HepG2 (cell line): ENCODE measurements around the gene TMEM151A. TPM values are rescaled to one million over a fixed set of nuclear protein-coding genes. Genes with fewer than 3 reads are reported as not detected.

Experiments
- ATAC-seq: fragments of 200-7000 bp; cut with Tn5 transposase; 3 replicates; pipeline ENCODE4 v1.9.1; 2020; ENCODE audit warnings: mild to moderate bottlenecking, moderate library complexity
- BruUV-seq: library from RNA; stranded (reverse); fragments of 400-500 nt; replicated peaks from 2 replicates; lab custom pipeline; 2021; lab: Mats Ljungman, UMichigan
- CTCF ChIA-PET: fragments of 300-600 bp; formaldehyde crosslinking; extraction: SDS; loops from one replicate; lab custom pipeline; 2021; ENCODE audit warnings: low total read pairs, inconsistent platforms, low intra/inter-chr PET ratio; lab: Yijun Ruan, JAX
- POLR2A ChIA-PET: fragments of 350-600 bp; sonication (Branson Sonifier 250); formaldehyde crosslinking; loops from one replicate; lab custom pipeline; 2020; ENCODE audit warnings: antibody characterized with exemption, inconsistent platforms; lab: Yijun Ruan, JAX
- DNase-seq: peaks from one replicate; pipeline ENCODE4 v3.0.0-alpha.2; 2015; ENCODE audit warnings: low spot score
- FAIRE-seq: peaks from 3 replicates; lab custom pipeline; 2011; peaks lifted over from hg19 to GRCh38; lab: Jason Lieb, UNC
- H2AFZ ChIP-seq: one replicate; pipeline ENCODE4 v1.6.1; 2011; ENCODE audit warnings: low read length, inconsistent platforms
- H3K27ac ChIP-seq: fragments of 300-600 bp; 3 replicates; pipeline ENCODE4 v1.8.0; 2011; ENCODE audit warnings: mixed run types, mild to moderate bottlenecking, mixed read lengths, low read length, inconsistent platforms; ENCODE audit not compliant: insufficient read depth; ENCODE audit errors: extremely low read length
- H3K27me3 ChIP-seq, 2 experiments: fragments of 200-600 bp in 1 of 2; 2 replicates in 1 of 2; 3 replicates in 1 of 2; pipeline versions ENCODE4 v1.6.0 to v1.8.0; 2011; ENCODE audit warnings: low read length in 2 of 2, mild to moderate bottlenecking in 2 of 2, moderate library complexity in 2 of 2, inconsistent platforms in 1 of 2; ENCODE audit not compliant: insufficient read depth in 2 of 2, control insufficient read depth in 1 of 2
- H3K36me3 ChIP-seq, 2 experiments: fragments of 200-600 bp in 1 of 2; replicated peaks in 1 of 2; 2 replicates in 1 of 2; 3 replicates in 1 of 2; pipeline versions ENCODE4 v1.5.1 to v1.8.0; 2011; ENCODE audit warnings: low read length in 2 of 2, inconsistent platforms in 1 of 2; ENCODE audit not compliant: insufficient read depth in 2 of 2, control insufficient read depth in 1 of 2
- H3K4me1 ChIP-seq: 2 replicates; pipeline ENCODE4 v1.5.1; 2012; ENCODE audit warnings: low read length, inconsistent platforms; ENCODE audit not compliant: insufficient read depth
- H3K4me2 ChIP-seq: 2 replicates; pipeline ENCODE4 v1.6.0; 2011; ENCODE audit warnings: low read depth, low read length, inconsistent platforms
- H3K4me3 ChIP-seq, 3 experiments: fragments of 200-600 bp in 1 of 3; sonication (generic), shearing (Covaris generic) in 1 of 3; replicated peaks in 1 of 3; 2 replicates each; pipeline ENCODE4 v1.5.1; 2011 to 2016; ENCODE audit warnings: low read length in 3 of 3, inconsistent platforms in 2 of 3, low read depth in 2 of 3, mild to moderate bottlenecking in 2 of 3, control low read depth in 1 of 3, mixed read lengths in 1 of 3; ENCODE audit not compliant: insufficient read depth in 1 of 3
- H3K79me2 ChIP-seq: one replicate; pipeline ENCODE4 v1.6.1; 2011; ENCODE audit warnings: low read length, inconsistent platforms; ENCODE audit not compliant: insufficient read depth
- H3K9ac ChIP-seq: 2 replicates; pipeline ENCODE4 v1.6.0; 2011; ENCODE audit warnings: mild to moderate bottlenecking, low read depth, low read length, inconsistent platforms; ENCODE audit not compliant: insufficient read depth
- H3K9me3 ChIP-seq: 2 replicates; pipeline ENCODE4 v1.5.1; 2012; ENCODE audit warnings: mild to moderate bottlenecking, low read length
- H4K20me1 ChIP-seq: 2 replicates; pipeline ENCODE4 v1.6.0; 2011; ENCODE audit warnings: inconsistent platforms, mild to moderate bottlenecking, low read length, moderate library complexity; ENCODE audit not compliant: insufficient read depth
- AKAP8 ChIP-seq: sonication (generic); formaldehyde crosslinking; IDR thresholded peaks from 2 replicates; pipeline ENCODE4 v1.5.1; 2020; ENCODE audit warnings: mild to moderate bottlenecking, missing genetic modification reagents
- ATAD3A ChIP-seq: sonication (generic); formaldehyde crosslinking; IDR thresholded peaks from 2 replicates; pipeline ENCODE4 v1.4.0; 2020; ENCODE audit warnings: missing genetic modification reagents
- EEA1 ChIP-seq: sonication (generic); formaldehyde crosslinking; IDR thresholded peaks from 2 replicates; pipeline ENCODE4 v1.5.1; 2020; ENCODE audit warnings: mild to moderate bottlenecking, missing genetic modification reagents, borderline replicate concordance
- HBP1 ChIP-seq: IDR thresholded peaks from 2 replicates; pipeline ENCODE4 v1.6.1; 2016; ENCODE audit warnings: low read depth, control low read depth
- NPAS2 ChIP-seq: sonication (generic); formaldehyde crosslinking; IDR thresholded peaks from 2 replicates; pipeline ENCODE4 v1.8.0; 2022; ENCODE audit warnings: mild to moderate bottlenecking, missing genetic modification reagents, borderline replicate concordance
- RBFOX2 ChIP-seq: fragments of 200-400 bp; formaldehyde crosslinking; IDR thresholded peaks from 2 replicates; pipeline ENCODE4 v1.6.1; 2017; ENCODE audit warnings: low read depth, mild to moderate bottlenecking, low read length
- SIN3A ChIP-seq: IDR thresholded peaks from 2 replicates; pipeline ENCODE4 v1.6.1; 2011; ENCODE audit warnings: low read depth, mild to moderate bottlenecking, control low read depth, low read length, borderline replicate concordance
- SRSF9 ChIP-seq: fragments of 200-400 bp; formaldehyde crosslinking; IDR thresholded peaks from 2 replicates; pipeline ENCODE4 v1.6.1; 2018; ENCODE audit warnings: borderline replicate concordance, mild to moderate bottlenecking, low read depth, low read length; ENCODE audit not compliant: insufficient read depth, poor library complexity, severe bottlenecking
- ZBTB20 ChIP-seq: sonication (generic); formaldehyde crosslinking; IDR thresholded peaks from 2 replicates; pipeline ENCODE4 v1.8.1; 2023; ENCODE audit warnings: missing genetic modification reagents, low read depth, mild to moderate bottlenecking, borderline replicate concordance
- ZNF337 ChIP-seq: sonication (generic); formaldehyde crosslinking; IDR thresholded peaks from 2 replicates; pipeline ENCODE4 v1.5.1; 2020; ENCODE audit warnings: missing genetic modification reagents, low read depth, mild to moderate bottlenecking, borderline replicate concordance
- ZNF44 ChIP-seq: sonication (generic); formaldehyde crosslinking; IDR thresholded peaks from 2 replicates; pipeline ENCODE4 v1.5.1; 2020; ENCODE audit warnings: mild to moderate bottlenecking, missing genetic modification reagents
- ZNF670 ChIP-seq: sonication (generic); formaldehyde crosslinking; IDR thresholded peaks from 2 replicates; pipeline ENCODE4 v1.8.0; 2022; ENCODE audit warnings: mild to moderate bottlenecking, missing genetic modification reagents, borderline replicate concordance
- ZZZ3 ChIP-seq: sonication (generic); formaldehyde crosslinking; IDR thresholded peaks from 2 replicates; pipeline ENCODE4 v1.4.0; 2020; ENCODE audit warnings: missing genetic modification reagents, mild to moderate bottlenecking, borderline replicate concordance
- WGBS: methylation state at CpG from one replicate; pipeline ENCODE4 v1.1.6; 2017; ENCODE audit warnings: low lambda C conversion rate; 5-methylcytosine and 5-hydroxymethylcytosine counted together
- in situ Hi-C: cut with HindIII; loops from 2 replicates; pipeline ENCODE4 v1.10.0; 2017; ENCODE audit warnings: low pct_unique_long_range_greater_than_20kb; ENCODE audit not compliant: extremely low pct_ligation_motif_present
- intact Hi-C: fragments of 100-400 bp; cut with micrococcal nuclease; formaldehyde crosslinking; loops from one replicate; pipeline ENCODE4 v1.10.0; 2022; ENCODE audit not compliant: unreplicated experiment
- polyA plus RNA-seq, 8 experiments: library from polyadenylated mRNA; depleted of rRNA in 3 of 8; stranded (reverse) in 7 of 8; unstranded in 1 of 8; fragments of >200 nt; fragmentation: Illumina TruSeq in 4 of 8; extraction: Trizol in 4 of 8; gene quantifications; 2 replicates each; pipeline versions ENCODE4 v1.2.1 to v1.2.3, GENCODE V29; 2011 to 2016; ENCODE audit warnings: low read depth in 4 of 8, missing spikeins in 1 of 8, mixed read lengths in 1 of 8; ENCODE audit not compliant: insufficient read depth in 1 of 8
- total RNA-seq, 5 experiments: library from RNA; depleted of rRNA; stranded (reverse); fragments of >200 nt; fragmentation: Illumina TruSeq; extraction: Trizol; gene quantifications; 2 replicates each; pipeline ENCODE4 v1.2.3, GENCODE V29; 2016; ENCODE audit warnings: low read depth in 1 of 5
- TF ChIP-seq, protein P1 (sequence below): sonication (generic); formaldehyde crosslinking; IDR thresholded peaks from 2 replicates; pipeline ENCODE4 v1.9.0; 2021; ENCODE audit warnings: missing genetic modification reagents, mild to moderate bottlenecking, borderline replicate concordance
- TF ChIP-seq, protein P2 (sequence below): sonication (generic); formaldehyde crosslinking; IDR thresholded peaks from 2 replicates; pipeline ENCODE4 v1.5.0; 2020; ENCODE audit warnings: mild to moderate bottlenecking, low read depth, missing genetic modification reagents, borderline replicate concordance

TMEM151A gene
- total and polyA plus RNA-seq, 2 of the 13 experiments (the other 11 are each of a cell fraction or from before 2014, with no cell fraction given): 0.18 to 0.33 TPM

GRCh38 chr11:66274219-66274618 is 17.5 kb upstream of the TMEM151A start:
- no peak overlapping the region for H3K27ac ChIP-seq
- no peak overlapping the region for H3K4me2 ChIP-seq
- no peaks in the 10 kb centered on the region for H3K9me3 ChIP-seq
- no peak overlapping the region for H2AFZ ChIP-seq
- H3K4me3 ChIP-seq: no peak overlapping the region
- BruUV-seq: no TSS peak
- peaks cover 9% of the 10 kb centered on the region for H4K20me1 ChIP-seq
- peaks cover 18% of the 10 kb centered on the region for H3K79me2 ChIP-seq
- TF ChIP-seq ZNF44 (CRISPR knock-in tag): no peak
- TF ChIP-seq ZZZ3 (CRISPR knock-in tag): no peak
- 0 out of 2 replicates have a peak, but pooled peaks have one; percentile 16 for TF ChIP-seq RBFOX2
- H3K9ac ChIP-seq: no peak overlapping the region
- FAIRE-seq: no peak
- H3K4me1 ChIP-seq: peaks cover 25% of the 10 kb centered on the region
- 92% methylated on average over 1 of the region's 1 CpG for WGBS
- intact Hi-C loops: no loop called here
- no peak for ATAC-seq
- POLR2A ChIA-PET: no interaction called here
- CTCF ChIA-PET: no interaction called here
- no peak for DNase-seq
- H3K27me3 ChIP-seq: peaks cover 3 to 5% of the 10 kb centered on the region in 2 experiments; a peak in 2 of 5 replicates
- in situ Hi-C loops: no loop called here
- H3K36me3 ChIP-seq: peaks cover 25 to 38% of the 10 kb centered on the region in 2 experiments

- CTCF ChIA-PET: no interaction called here
Measured at GRCh38 chr11:66275396-66275795, 16.3 kb upstream of the TMEM151A start.

More at GRCh38 chr11:66275396-66275795, 16.3 kb upstream of the TMEM151A start:
- no peak for ATAC-seq
- FAIRE-seq: no peak
- DNase-seq: no peak
- 0 out of 2 replicates have a peak, but pooled peaks cover 2% of the 10 kb centered on the region for H4K20me1 ChIP-seq
- peaks cover 7% of the 10 kb centered on the region for H3K79me2 ChIP-seq
- no peak overlapping the region for H2AFZ ChIP-seq
- H3K4me2 ChIP-seq: no peak overlapping the region
- no TSS peak for BruUV-seq
- in situ Hi-C loops: no loop called here
- 100% methylated on average over 7 of the region's 8 CpGs for WGBS
- peaks cover 25 to 38% of the 10 kb centered on the region in 2 experiments for H3K36me3 ChIP-seq
- H3K9ac ChIP-seq: no peak overlapping the region
- H3K27ac ChIP-seq: no peak overlapping the region
- no peaks in the 10 kb centered on the region for H3K9me3 ChIP-seq
- POLR2A ChIA-PET: no interaction called here
- intact Hi-C loops: no loop called here
- peaks cover 25% of the 10 kb centered on the region for H3K4me1 ChIP-seq
- H3K27me3 ChIP-seq: peaks cover 3 to 9% of the 10 kb centered on the region in 2 experiments; a peak in 3 of 5 replicates
- no peak overlapping the region for H3K4me3 ChIP-seq
- TF ChIP-seq NPAS2 (CRISPR knock-in tag) (no peak), EEA1 (no peak), SRSF9 (no peak), HBP1 (CRISPR knock-in tag) (no peak), ZNF337 (CRISPR knock-in tag) (no peak), ATAD3A (CRISPR knock-in tag) (no peak), ZNF670 (no peak), SIN3A (no peak), AKAP8 (CRISPR knock-in tag) (no peak), ZBTB20 (no peak)
- TF ChIP-seq, protein P1, sequence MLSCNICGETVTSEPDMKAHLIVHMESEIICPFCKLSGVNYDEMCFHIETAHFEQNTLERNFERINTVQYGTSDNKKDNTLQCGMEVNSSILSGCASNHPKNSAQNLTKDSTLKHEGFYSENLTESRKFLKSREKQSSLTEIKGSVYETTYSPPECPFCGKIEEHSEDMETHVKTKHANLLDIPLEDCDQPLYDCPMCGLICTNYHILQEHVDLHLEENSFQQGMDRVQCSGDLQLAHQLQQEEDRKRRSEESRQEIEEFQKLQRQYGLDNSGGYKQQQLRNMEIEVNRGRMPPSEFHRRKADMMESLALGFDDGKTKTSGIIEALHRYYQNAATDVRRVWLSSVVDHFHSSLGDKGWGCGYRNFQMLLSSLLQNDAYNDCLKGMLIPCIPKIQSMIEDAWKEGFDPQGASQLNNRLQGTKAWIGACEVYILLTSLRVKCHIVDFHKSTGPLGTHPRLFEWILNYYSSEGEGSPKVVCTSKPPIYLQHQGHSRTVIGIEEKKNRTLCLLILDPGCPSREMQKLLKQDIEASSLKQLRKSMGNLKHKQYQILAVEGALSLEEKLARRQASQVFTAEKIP: no peak
- TF ChIP-seq, protein P2, sequence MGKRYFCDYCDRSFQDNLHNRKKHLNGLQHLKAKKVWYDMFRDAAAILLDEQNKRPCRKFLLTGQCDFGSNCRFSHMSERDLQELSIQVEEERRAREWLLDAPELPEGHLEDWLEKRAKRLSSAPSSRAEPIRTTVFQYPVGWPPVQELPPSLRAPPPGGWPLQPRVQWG: no peak
- TF ChIP-seq, all 625 proteins: peak for 0
